Superior temporal gyrus (tissue), 1 donor: Measurements from ENCODE around the gene MXD1.
"Not testable (repeated sequence)": the region's sequence is repeated elsewhere in the genome, so short reads cannot be mapped to it uniquely, and the experiment has no call there.

Experiments used
- DNase-seq: peaks from one replicate; pipeline ENCODE4 v3.0.0-alpha.2; 2016; ENCODE audit errors: extremely low spot score

MXD1 gene

GRCh38 chr2:69933839-69934613 lies 19.1 kb downstream of the MXD1 start:
- no peak for DNase-seq

- no peak for DNase-seq
These were observed 19.7 kb downstream of the MXD1 start for GRCh38 chr2:69934614-69934908.

GRCh38 chr2:69935011-69935410 lies 20.1 kb downstream of the MXD1 start:
- DNase-seq: no peak

GRCh38 chr2:69936906-69937305 lies 22.0 kb downstream of the MXD1 start:
- DNase-seq: no peak

- no peak for DNase-seq
These were observed 23.1 kb downstream of the MXD1 start for GRCh38 chr2:69937968-69938367.

- no peak for DNase-seq
These were observed 24.8 kb downstream of the MXD1 start for GRCh38 chr2:69939722-69940121.

GRCh38 chr2:69940691-69941090 lies 25.8 kb downstream of the MXD1 start:
- DNase-seq: no peak

GRCh38 chr2:69943000-69943842 lies 28.3 kb downstream of the MXD1 start:
- no peak for DNase-seq

GRCh38 chr2:69943843-69944525 lies 29.1 kb downstream of the MXD1 start:
- no peak for DNase-seq

GRCh38 chr2:69944756-69945155 lies 29.8 kb downstream of the MXD1 start:
- DNase-seq: no peak

- DNase-seq: no peak
These were observed 30.5 kb downstream of the MXD1 start for GRCh38 chr2:69945441-69945840.

- DNase-seq: no peak
These were observed 31.0 kb downstream of the MXD1 start for GRCh38 chr2:69945941-69946340.

GRCh38 chr2:69946351-69947324 lies 31.7 kb downstream of the MXD1 start:
- no peak for DNase-seq

GRCh38 chr2:69947325-69947931 lies 32.5 kb downstream of the MXD1 start:
- no peak for DNase-seq

GRCh38 chr2:69948032-69948962 lies 33.4 kb downstream of the MXD1 start:
- no peak for DNase-seq

GRCh38 chr2:69948963-69949645 lies 34.2 kb downstream of the MXD1 start:
- DNase-seq: no peak

GRCh38 chr2:69950241-69950640 lies 35.3 kb downstream of the MXD1 start:
- DNase-seq: no peak

GRCh38 chr2:69950671-69951070 lies 35.8 kb downstream of the MXD1 start:
- not testable (repeated sequence) for DNase-seq
